SIG-M5 treated with dmso at 0.1 percent for 504 hours (cell line): Measurements from ENCODE around the gene ABI3.
A peak's percentile ranks its signal among the peaks of the same experiment; 100 is the strongest.

ENCODE experiments used
- DNase-seq: peaks from one replicate; lab custom pipeline; 2025; ENCODE audit not compliant: unreplicated experiment; lab: John Stamatoyannopoulos, UW

The ABI3 gene

DNA sequence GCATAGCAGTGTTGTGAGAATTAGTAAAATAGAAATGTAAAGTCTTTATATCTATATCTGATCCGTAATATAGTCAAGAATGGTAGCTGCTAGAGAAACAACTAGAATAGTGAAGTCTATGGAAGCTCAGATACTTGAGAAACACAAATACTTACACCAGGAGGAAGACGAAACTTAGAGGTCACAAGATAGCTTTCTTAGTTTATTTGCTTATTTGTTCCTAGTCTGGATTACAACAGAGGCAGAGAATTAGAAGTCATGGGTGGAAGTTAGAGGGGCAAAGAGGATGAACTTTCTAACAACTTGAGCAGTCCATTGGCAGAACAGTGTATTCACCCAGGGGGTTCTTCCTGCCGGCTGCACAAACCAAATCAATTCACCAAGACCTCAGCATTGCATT, 14.0 kb upstream of the ABI3 start:
- DNase-seq = no peak

DNA sequence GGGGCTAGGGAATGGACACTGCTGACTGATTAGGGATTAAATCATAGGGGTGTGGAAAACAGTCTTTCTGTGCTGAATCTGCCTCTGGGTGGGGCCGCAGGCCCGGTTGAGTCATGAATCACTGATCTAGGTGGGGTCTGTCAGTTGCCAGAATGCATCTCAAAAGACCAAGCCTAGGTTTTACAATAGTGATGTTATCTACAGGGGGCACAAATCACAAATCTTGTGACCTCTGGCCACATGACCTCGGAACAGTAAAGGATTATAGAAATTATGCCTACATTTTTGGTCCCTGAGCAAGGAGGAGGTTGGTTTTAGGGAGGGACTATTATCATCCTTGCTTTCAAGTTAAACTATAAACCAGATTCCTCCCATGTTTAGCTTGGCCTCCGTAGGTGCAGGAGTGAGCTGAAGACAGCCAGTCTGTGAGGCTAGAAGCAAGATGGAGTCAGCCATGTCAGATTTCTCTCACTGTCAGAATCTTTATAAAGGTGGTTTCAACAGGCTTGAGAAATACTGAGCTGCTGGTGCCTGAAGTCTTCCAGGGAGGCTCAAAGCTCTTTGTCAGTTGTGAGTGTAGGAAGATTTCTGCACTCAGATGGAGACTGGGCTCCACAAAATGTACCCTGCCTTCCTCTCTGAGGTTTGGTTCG, 13.0 kb upstream of the ABI3 start:
- DNase-seq = no peak

DNA sequence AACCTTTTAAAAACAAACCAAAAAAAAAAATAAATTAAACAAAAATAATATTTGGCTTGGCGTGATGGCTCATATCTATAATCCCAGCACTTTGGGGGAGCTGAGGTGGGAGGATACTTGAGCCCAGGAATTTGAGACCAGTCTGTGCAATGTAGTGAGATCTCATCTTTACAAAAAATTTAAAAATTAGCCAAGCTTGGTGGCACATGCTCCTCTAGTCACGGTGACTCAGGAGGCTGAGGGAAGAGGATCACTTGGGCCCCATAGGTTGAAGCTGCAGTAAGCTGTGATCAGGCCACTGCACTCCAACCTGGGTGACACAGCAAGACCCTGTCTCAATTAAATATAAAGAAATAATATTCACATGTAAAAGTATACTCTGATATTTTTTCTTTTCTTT, 12.3 kb upstream of the ABI3 start:
- no peak for DNase-seq

DNA sequence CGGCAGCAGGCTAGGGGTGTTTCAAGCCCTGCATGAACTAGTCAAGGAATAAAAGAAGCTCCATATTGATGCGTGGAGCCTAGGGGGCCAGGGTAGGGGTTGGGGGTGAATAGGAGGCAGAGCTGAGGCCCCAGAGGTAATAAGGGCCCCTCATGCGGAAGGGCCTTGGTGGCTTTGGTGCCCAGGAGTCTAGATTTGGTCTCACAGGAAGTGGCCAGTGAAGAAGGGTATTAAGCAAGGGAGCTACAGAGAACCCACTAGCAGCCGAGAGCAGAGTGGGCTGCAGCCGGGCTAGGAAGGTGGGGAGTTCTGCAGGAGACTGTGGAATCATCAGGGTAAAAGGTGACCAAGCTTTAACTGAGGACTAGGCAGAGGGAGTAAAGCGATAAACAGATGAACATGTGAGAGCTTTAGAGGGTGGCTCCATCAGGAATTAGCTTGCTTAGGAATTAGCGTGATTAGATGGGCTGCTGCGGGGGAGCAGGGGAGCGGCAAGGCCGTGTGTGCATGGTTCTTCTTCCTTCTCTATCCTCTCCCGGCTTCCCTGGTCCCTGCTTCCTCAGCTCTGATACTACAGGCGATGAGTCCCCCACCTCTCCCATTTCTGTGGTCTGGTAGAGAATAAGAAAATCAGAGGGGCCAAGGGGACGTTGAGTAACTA, 10.0 kb upstream of the ABI3 start:
- DNase-seq = no peak

DNA sequence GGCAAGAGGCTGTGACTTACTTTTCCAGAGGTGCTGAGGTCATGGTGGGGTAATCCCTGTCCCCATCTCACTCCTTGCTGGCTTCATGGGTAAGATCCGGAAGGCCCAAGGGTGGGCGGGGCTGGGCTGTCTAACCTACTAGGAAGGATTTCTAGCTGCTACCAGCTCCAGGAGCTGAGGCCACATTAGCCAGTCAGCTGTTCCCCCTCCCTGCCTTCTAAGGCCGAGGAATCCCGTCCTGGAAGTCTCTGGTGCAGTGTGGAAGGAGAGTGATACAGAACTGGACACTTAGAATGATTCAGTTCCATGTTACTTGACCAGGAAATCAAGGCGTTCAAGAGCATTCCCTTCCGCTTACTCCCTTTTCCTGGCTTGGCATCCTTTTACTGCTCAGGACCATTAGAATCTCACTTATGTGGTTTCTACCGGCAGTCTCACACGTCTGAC, 9.0 kb upstream of the ABI3 start:
- no peak for DNase-seq

DNA sequence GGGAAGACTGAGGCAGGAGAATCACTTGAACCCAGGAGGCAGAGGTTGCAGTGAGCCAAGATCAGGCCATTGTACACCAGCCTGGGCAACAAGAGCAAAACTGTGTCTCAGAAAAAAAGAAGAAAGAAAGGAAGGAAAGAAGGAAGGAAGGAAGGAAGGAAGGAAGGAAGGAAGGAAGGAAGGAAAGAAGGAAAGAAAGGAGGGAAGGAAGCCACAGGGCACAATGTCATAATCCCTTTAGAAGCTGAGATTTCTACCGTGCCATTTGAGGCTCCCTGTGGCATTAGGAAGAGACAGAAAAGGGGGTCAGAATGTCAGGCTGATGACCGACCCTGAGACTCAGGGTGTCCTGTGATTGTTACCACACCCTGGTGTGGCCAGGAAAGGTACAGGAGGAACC, 6.7 kb upstream of the ABI3 start:
- DNase-seq = no peak

DNA sequence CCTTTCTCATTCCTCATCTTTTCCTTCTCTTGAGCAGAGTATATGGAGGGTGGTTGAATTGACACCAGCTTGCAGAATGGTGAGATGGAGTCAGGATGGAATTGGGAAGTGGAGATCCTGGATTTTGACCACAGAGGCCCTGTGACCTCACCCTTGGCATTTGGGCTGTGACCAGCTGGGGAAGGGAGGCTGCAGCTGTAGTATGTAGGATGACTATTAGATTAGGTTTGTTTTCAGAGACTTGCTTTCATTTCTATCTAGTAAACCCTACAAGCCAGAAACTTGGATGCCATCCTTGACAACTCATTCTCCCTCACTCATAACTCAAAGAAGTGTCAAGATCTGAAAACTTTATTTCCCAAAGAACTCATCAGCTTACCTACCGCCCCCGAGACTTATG, 6.0 kb upstream of the ABI3 start:
- DNase-seq = no peak

DNA sequence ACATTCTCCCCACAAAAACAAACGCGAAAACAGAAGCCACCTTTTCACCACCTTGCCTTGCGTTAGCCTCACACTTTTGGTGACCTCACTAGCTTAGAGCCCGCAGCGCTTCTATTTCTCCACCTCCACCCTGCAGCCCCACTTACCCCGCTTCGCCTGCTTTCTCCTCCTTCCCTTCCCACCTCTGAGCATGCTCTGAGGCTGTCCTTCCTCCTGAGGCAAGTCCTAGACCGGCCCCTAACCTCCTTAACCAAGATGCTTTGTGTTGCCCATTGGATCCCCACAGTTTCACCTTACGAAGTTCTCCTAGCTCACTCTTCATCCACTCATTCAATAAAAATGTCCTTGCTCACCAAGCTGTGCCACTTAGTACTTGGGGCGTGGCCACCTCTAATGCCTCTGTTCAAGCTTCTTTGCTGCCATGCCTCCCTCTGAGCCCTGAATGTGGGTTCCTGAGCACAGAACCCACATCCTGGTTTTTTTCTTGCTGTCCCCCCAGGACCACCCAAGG, 1.4 kb upstream of the ABI3 start:
- no peak for DNase-seq

DNA sequence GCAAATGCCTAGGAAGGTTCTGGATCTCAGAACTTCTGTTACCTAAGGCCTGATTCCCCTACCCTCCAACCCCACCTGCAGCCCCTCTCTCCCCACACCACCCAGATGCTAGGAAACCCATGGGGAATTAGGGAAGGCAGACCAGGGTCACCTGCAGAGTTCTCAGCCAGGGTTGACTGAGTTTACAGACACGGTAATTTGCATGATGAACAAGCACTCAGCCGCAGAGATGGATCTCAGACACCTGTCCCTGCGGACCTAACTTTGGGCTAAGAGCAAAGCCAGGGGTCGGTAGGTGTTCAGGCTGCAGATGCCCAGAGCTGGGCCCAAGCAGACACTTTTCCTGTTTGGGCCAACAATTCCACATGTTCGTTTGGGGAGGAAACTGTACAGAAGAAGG, 2.9 kb downstream of the ABI3 start:
- no peak for DNase-seq

DNA sequence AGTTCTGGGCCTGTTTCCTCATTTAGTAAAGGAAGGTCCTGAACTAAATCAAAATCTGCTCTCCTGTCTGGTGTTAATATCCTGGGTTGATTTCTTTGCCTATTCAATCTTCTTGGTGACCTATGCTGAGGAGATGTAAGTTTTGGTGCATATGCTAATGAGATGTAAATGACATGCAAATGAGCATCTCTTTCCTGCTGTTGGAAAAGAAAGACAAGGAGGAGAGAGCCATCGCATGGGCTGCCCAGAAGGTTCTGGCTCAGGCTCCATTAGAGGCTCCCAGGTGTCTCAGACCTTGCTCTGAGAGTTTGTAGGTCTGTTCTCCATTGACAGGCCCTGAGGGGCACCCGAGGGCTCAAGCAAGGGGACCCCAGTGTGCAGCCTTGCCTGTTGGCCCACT, 3.3 kb downstream of the ABI3 start:
- no peak for DNase-seq

DNA sequence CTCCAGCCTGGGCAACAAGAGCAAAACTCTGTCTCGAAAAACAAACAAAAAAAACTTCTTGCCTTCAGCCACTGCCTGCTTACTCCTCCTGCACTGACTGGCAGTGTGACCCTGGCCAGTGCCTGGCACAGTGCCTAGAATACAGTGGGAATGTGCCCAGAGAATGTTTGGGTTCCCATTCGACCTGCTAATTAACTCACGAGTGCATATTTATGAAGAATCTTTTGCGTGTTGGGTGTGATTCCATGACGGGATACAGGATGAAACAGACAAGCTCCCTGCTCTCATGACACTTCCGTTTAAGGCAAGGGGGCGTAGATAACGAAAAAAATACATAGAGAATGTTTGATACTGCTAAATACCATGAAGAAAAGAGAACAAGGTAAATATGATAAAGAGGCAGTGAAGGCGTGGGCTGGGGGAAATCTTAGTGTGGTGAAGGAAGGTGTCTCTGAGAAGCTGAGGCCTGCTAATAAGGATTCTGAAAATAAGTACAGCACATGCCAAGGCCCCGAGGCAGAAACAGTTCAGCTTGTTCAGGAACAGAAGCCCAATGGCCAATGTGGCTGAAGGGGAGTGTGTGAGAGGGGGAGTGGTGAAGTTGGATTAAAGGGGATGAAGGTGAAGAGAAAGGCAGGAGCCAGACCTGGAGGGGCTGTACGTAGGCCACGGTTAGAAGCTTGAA, 4.3 kb downstream of the ABI3 start:
- DNase-seq = no peak

DNA sequence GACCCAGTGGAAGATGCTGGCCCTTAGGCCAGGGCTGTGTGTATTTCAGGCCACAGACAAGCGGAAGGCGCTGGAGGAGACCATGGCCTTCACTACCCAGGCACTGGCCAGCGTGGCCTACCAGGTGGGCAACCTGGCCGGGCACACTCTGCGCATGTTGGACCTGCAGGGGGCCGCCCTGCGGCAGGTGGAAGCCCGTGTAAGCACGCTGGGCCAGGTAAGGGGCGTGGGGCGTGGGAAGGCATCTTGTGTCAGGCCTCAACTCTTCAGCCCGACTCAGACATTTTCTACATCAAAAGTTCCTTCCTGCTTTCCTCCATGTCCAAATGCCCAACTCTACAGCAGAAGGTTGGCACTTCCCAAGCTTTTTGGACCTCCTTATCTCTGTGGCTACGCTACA, 6.0 kb downstream of the ABI3 start:
- no peak for DNase-seq

DNA sequence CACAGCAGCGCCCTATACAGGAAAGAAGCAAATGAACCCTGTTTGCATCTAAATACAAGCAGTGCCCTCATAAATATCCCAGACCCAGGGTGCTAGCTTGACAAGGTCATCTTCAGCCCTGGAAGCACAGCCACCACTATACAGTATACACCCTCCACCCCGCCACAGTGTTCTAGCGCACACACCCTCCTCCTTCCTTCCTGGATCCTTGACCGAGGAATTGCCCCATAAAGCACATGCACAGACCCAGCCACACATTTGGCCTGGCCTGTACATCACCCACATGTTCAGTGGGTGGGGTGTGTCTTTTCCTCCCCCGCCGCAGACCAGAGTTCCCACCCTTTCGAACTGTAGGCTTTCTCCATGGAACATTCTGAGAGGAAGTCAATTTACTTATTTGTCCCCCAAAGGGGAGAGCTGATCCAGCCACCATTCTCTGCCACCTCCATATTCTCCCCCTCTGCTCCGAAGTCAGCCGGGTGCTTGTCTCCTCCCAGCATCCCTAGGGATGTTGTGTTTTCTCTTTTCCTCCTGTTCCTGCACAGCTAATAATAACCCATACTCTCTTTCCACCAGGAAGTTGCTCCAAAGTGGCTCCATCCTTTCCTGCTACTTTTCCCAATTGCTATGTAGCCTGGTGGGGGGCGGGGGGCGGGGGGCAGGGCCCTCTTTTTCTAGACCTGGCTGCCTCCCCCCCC, 6.6 kb downstream of the ABI3 start:
- DNase-seq = no peak

DNA sequence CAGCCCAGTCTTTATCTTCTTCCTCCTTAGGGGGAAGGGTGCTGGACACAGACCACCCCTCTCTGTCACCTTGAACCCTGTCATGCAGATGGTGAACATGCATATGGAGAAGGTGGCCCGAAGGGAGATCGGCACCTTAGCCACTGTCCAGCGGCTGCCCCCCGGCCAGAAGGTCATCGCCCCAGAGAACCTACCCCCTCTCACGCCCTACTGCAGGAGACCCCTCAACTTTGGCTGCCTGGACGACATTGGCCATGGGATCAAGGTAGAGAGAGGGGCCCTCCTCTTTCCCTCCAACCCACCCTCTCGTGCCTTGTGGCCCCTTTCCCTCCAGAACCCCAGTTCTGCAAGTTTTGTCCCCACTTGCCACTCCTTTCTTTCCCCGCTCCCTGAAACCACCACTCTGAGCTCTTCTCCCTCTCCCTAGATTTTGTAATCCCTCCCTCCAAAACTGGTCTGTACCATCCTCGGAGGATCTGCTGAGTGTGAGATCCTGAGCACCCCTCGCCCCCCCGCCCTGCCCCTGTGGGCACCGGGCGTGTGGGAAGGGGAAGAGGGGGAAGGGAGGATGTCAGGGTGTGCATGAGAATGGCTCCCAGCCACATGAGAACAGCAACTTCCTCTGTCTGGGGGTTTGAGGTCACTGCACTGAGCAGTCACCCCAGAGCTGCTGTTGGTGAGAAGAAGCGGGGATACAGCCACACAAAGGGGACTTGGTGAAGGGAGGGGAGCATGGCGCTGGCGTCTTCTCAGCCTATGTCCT, 7.3 kb downstream of the ABI3 start:
- DNase-seq = peak; percentile 78

DNA sequence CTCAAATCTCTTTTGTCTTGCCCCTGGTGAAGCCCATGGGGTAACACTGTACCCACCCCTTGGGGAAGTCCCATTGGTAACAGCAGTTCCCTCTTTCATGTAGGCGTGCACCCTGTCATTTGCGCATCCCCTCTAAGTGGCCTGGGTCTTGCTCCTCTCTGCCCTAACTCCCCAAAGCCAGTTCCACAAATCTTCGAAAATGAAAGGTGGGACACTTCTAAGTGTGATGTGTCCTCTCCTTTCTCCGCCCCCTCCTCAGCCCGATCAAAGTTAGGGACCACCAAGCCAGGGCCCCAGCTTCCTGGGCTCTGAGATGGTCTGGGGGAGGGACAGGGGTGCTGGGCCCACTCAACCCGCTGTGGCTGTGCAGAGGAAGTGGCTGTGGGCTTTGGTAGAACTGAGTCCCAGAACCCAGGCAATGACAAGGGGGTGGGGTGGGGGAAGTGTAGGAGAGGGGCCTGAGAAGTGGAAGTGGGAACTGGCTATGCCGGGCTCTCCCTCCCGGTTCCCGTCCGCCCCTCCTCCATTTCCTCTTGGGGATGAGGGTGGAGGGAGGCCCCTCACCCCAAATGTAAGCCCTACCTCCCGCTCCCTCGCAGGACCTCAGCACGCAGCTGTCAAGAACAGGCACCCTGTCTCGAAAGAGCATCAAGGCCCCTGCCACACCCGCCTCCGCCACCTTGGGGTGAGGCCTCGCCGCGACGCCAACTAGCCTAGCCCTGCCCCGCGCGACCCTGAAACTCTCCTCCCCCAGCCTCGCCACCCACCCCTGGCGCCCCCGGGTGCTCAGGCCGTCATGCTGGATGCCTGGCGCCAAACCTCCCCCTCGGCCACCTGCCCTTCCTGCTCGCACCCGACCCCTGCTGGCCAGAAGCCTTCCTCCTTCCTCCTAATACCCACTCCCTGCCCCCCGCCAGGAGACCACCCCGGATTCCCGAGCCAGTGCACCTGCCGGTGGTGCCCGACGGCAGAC, 8.7 kb downstream of the ABI3 start:
- peak; percentile 60 for DNase-seq

DNA sequence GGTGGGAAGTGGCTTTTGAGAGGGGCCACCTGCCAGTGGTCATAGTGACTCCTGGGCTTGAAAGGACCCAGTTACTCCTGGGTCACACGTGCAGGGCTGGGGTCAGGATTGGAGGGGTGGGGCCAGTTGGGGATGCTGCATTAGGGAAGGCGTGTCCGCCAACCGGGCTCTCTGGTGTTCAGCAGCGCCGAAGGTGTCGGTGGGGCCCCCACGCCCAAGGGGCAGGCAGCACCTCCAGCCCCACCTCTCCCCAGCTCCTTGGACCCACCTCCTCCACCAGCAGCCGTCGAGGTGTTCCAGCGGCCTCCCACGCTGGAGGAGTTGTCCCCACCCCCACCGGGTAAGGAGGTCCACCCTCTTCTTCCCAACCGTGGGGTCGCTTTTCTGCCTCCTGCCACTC, 9.5 kb downstream of the ABI3 start:
- DNase-seq = no peak

DNA sequence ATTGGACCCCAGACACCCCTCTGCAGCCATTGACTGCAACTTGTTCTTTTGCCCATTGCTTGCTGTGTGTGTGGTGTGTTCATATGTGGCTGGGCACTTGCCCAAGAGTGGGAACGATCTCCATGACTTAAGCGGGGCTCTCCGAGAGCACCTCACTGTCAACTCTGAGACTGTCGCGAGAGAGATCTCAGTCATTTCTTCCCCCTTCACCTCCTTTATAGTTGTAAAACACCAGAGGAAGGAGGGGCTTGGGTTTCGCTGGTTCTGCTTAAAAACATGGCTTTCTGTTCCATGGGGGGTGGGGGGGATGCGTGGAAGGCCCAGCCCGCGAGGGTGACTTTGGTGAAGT, 12.6 kb downstream of the ABI3 start:
- DNase-seq = no peak

DNA sequence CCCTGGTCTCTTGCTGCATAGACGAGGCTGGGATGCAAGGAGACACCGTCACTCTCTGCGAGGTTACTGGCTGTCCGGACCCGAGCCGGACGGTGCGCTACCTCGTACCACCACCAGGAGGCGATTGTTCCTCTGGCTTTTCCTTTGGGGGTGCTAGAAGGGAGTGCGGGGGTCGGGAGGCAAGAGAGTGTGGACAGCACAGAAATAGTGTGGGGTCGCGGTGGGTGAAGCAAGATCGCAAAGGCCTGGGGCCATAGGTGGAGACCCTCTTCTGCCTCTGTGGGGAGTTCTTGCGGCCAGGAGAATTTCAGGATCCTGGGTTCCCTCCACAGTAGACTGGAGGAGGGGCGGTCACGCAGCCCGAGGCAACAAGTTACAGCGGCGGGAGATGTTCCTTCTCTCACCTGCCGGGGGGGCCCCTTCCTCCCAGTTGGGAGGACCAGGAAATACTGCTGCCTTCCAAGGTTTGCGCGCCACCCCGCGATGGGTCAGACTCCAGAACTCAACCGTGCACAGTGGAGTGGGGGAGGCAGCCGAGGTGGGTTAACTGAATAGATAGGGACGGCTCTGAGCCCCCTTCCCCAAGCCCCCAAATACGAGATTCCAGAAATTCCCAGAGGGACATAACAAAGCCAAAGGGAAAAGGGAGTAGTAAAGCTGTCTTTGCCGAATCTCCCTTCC, 13.2 kb downstream of the ABI3 start:
- peak; percentile 21 for DNase-seq
